ENCODE measurements around the gene CYP26B1.

Gene CYP26B1

DNA sequence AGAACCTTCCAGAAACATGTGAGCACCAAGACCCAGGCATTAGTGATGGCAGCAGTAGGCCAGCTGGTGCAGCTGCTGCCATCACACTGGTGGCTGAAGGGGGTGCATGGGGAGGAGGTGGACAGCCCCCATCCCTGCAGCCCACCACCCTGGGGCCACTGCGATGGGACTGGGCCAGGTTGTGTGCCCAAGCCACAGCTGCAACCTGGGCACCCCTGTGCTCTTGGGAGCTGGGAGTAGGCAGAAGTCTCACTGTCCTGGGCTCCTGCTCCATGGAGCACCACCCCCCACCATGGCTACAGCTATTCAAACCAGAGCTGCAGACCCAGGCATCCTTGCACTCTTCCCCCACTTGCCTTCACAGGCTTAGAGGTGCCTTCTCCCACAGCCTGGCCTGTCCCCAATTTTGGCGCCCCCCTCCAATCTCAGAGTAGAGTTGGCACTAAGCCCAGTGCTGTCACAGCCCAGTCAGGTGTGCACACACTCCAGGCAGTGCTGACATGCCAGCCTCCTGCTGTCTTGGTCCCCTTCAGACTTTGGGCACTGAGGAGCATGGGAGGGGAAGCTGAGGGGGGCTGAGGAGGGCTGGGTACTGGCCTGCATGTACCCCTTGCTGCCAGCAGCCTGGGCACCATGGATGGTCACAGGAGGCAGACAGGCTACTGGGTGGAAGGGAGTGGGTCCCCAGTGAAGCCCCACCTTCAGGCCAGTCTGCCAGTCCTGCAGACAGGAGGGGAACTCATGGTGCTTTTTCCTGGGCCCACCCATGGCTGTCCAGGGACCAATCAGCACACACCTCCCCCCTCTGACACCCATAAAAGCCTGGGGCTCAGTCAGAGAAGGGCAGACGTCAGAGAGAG, 67.1 kb downstream of the CYP26B1 start:
- TF ChIP-seq, protein P1, sequence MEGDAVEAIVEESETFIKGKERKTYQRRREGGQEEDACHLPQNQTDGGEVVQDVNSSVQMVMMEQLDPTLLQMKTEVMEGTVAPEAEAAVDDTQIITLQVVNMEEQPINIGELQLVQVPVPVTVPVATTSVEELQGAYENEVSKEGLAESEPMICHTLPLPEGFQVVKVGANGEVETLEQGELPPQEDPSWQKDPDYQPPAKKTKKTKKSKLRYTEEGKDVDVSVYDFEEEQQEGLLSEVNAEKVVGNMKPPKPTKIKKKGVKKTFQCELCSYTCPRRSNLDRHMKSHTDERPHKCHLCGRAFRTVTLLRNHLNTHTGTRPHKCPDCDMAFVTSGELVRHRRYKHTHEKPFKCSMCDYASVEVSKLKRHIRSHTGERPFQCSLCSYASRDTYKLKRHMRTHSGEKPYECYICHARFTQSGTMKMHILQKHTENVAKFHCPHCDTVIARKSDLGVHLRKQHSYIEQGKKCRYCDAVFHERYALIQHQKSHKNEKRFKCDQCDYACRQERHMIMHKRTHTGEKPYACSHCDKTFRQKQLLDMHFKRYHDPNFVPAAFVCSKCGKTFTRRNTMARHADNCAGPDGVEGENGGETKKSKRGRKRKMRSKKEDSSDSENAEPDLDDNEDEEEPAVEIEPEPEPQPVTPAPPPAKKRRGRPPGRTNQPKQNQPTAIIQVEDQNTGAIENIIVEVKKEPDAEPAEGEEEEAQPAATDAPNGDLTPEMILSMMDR (IDR thresholded peaks at IDR 0.05; ENCODE audit: low read depth, low read length), result no peak
- no peak for DNase-seq (ENCODE audit: extremely low read depth, low read depth)
